GM21717 (cell line): Measurements from ENCODE around the gene OSM.

Experiments
- ATAC-seq: cut with Tn5 transposase; IDR thresholded peaks from one replicate; pipeline ENCODE4 v1.9.1; 2021; ENCODE audit warnings: mild to moderate bottlenecking, moderate library complexity; ENCODE audit not compliant: unreplicated experiment

OSM gene

DNA sequence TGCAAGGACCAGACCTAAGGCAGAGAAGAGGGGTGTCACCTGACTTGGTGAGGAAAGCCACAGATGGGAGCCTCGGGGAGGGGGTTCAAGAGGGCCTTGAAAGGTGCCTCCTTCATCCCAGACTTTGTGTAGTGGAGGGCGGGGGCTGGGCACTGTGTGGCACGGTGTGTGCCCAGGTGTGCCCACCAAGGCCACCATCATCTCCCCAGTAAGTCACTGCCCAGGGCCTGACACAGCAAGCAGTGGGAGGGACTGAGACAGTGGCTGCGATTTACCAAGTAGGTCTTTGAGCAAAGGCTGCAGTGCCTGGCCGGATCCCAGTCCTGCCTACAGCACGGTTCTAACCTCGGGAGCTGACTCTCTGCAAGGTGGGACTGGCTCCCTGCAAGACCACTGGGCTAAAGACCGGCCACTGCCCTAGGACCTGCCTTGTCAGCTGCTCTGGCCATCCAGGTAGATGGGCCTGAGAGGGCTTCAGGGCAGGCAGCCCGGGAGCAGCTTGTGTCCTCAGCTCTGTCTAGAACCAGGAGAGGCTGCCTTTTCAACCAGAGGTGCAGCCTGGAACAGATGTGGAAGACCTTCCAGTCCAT is 1.4 kb downstream of the OSM start:
- ATAC-seq = no peak

DNA sequence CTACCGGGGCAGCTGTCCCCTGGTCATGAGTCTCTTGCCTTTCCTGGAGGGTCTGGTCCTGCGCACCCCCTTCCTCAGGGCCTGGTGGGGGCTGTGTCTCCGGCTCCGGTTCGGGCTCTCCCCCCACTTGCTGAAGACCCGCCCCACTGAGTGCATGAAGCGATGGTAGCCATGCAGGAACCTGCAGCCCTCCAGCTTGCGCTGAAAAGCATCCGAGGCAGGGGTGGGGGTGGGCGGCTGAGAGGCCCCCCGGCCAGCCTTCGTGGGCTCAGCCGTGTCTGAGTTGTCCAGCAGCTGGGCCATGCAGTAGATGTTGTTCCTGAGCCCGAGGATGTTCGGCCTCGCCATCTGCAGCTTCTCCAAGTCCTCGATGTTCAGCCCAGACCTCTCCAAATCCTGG is 2.8 kb downstream of the OSM start:
- no peak for ATAC-seq

DNA sequence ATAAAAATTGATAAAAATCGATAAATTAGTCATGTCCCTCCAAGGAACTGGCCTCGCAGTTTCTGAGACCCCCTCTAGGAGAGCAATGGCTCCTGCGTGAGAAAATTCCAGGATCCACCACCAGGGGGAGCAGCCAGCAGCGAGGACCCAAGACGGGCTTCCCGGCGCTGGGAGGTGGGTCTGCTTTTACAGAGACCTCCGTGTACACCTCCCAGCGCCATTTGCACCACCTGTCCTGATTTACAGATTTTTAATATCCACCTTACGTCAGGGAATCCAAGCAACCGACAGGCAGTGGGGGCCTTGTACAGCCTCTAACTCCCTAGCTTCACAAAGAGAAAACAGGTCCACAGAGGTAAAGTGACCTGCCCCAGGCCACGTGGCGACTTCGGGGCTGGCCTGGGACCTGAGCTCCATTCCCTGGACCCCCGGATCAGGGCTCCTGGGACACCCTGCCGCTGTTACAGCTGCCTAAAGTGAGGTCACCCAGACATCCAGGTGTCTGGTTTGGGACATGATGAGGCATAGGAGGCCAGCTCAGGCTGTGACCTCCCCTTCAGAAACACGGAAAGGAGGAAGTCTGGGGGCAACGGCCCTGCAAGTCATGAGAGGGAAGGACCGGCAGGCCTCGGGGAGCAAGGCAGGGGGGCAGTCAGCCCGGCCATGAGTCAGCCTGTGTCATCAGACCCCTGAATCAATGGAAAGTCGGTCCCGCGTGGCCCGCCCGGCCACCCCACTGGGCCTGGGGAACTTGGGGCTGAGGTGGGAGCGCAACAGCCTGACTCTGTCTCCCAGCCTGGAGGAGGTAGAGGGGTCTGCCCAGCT is 3.5 kb downstream of the OSM start:
- no peak for ATAC-seq

DNA sequence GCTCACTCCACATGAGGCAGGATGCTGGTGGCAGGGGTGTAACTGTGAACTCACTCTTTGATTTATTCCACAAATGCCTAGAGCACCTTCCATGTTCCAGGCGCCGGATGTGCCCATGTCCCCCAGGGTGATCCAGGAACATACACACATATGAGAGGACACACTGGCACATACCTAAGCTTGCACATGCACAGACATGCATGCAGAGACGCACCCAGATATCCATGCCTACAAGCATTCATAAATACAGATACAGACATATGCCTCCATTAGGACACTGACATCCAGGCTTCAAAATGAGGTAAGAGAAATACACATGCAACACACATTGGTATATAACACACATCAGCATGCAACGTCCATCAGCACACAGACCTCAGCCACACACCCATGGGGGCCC is 4.5 kb downstream of the OSM start:
- ATAC-seq = no peak

DNA sequence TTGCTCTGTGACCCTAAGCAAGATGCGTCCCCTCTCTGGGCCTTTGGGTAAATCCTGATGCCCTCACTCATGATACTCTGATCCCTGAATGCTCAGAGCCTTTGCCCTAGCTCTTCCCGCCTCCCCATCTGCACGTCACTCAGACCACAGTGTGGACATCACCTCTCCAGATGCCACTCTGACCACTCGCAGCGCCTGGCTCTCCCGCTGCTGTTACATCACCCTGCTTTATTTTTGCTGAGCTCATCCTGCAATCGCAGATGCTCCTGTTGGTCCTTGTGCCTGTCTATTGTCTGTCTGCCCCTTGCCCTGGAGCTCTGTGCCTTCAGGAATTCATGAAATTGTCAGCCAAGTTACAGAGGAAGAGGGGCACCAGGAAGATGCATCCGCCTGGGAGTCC is 5.5 kb downstream of the OSM start:
- no peak for ATAC-seq

DNA sequence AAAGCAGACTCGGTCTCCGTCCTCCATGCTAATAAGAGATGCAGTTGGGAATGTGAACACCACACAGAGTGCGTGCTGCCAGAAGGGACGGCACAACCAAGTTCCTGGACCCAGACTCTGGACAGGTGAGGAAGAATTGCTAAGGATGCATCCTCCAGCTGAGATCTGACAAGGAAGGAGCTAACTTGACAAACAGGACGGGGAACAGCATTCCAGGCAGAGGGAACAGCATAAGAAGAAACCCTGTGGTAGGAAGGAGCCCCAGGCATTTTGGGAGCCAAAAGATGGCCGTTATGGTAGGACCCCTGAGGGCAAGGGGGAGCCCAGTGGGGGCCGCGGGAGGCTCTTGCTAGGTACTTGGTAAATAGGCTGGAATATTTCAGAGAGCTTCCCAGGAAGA is 6.0 kb downstream of the OSM start:
- no peak for ATAC-seq

DNA sequence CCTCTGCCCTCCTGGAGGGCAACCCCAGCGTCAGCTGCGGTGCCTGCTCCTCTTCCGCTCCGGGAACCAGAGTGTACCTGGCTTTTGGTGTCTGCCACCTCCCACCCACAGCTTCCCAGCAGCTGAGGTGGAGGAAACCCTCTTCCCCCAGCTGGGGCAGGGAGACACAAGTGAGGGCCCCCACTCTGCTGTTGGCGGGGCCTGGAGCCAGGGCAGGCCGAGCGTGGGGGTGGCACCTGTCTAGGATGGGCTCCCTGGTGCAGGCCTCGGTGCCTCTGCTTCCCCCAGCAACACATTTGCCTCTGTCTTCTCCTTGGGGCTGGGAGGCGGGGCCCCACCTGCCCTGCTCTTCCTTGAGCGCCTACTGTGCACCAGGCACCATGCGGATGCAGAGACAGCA is 6.4 kb downstream of the OSM start:
- ATAC-seq = no peak

DNA sequence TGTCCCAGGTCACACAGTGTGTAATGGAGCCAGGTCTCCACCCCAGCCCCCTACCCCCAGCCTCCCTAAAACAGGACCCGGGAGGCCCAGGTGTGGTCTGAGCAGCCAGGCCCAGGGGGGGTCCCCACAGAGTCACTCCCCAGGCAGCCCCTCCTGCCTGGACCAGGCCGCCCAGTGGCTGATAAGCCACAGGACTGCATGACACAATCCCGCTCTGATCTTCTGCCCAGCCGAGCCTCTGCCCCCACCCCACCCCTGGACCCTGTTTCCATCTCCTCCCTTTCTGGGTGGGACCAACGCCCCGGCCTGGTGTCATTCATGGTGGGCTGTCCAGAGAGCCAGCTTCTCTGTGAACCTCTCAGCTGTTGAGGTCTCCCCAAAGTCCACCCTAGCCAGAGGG is 12.3 kb downstream of the OSM start:
- no peak for ATAC-seq

DNA sequence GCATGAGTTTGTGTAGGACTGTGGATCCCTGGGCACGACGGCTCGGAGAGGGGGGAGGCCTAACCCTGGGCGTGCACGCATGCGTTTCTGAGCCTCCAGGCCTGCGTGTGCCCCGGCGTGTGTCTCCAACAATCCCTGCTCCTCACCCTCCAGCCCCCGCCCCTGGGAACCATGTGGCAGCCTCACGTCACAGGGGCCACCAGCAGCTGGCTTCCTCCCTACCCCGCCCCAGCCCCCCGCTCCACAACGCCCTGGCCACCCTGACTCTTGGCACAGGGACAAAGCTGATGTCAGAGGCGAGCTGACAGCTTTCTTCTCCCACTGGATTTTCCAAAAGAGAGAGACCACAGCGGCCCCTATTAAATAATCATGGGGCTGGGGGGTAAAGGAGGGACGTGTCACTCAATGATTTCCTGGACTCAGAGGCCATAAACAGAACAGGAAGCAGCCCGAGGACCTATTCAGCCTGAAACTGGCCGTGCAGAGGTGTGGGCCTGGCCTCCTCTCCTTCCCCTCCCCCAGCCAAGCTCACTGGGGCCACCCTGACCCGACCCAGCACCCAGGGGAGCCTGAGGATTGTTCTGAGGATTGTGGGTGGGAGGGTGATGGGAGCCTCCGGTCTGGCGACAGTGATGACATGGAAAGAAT is 13.3 kb downstream of the OSM start:
- ATAC-seq = no peak

DNA sequence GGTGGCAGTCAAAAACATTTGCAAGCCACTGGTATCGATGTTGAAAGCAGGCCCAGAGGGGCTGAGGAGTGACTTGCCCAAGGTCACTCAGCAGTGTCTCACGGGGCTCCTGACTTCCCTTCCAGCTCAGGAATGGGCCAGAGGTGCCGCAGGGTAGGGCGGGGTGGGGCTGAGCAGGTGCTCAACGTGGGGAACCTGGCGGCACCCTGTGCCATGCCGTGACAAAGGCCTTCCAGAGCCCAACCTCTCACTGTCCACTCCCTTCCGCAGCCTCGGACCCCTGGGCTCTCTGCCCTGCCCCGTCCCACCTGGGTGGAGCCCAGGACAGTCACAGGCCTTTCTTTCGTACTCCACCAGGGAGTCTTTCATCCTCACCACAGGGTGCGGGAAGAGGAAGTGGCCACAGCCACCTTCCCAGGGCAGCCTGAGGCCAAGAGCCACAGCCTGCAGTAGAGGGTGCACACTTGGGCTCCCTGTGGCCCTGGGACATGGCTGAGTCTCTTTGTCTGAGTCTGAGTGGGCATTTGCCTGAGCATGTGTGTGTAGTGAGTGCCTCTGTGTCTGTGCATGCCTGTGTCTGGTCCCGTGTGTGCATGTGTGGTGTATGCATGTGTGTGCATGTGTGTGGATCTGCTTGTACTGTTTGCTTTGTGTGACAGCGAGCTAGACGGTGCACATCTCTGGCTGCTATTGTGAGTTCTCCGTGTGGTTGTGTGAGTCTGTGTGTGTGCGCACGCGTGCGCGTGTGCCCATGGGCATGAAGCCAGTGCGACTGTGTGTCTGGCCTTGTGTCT is 14.0 kb downstream of the OSM start:
- no peak for ATAC-seq

DNA sequence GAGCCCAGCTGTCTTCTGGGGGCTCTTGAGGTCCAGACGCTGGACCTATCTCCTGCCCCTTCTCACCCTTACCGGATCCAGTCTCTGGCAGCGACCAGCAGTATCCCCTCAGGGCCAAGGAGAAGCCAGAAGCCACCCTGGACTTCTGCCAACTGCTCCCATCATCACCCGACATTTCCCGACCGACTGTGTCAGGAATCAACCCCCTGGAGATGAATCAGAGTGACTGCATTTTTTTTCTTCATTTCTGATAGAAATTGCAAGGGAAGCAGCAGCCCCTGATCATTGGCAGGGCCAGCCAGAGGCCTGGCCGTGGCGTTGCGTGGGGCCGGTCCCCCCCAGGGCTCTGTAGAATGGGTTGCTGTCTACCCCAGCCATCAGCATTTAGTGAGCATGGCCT is 14.9 kb downstream of the OSM start:
- no peak for ATAC-seq

DNA sequence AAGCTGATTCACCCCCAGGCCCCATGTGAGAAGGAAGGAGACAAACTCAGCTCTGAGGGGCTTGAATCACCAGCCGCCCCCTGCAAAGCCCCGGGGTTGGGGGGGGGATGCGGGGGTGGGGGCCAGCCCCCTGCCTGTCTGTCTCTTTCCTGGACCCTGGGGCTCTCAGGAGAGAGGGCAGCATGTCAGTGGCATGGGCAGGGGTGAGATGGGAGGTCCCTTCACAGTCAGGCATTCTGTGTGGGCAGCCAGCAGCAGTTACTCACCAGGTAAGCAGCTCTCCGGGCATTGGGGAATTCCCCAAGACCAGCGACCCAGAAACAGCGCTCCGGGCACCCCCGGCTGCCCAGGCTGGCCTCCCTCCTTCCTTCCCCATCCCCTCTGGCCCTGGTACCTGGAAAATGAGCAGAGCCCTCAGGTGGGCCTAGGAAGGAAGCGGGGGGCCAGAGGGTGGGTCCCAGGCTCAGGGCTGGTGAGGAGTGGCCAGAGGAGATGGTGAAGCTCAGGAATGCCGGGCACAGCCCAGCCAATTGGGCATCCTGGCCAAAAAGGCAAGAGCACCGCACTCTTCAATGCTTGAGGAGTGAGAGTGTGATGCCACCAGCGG is 15.9 kb downstream of the OSM start:
- no peak for ATAC-seq

DNA sequence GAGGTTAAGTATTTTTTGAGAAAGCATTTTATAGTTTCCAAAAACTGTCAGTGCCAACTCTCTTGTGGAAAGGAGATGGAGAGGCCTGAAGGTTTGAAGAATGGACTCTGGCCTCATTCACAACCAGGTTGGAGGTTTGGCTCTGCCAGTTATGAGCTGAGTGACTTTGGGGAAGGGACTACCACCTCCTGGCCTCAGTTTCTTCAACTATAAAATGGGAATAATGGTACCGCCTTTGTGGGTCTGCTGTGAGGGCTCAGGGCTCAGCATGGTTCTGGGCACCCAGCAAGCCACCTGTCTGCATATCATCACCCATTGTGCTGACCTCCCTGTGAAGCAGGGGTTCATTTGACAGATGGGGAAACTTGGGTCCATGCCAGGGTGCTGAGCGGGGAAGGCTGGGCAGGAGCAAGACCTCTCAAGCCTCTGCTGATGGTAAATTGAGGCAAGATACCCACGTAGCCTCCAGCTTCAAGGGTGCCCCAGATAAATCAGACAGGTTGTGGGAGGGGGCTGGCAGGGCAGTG is 16.5 kb downstream of the OSM start:
- no peak for ATAC-seq

DNA sequence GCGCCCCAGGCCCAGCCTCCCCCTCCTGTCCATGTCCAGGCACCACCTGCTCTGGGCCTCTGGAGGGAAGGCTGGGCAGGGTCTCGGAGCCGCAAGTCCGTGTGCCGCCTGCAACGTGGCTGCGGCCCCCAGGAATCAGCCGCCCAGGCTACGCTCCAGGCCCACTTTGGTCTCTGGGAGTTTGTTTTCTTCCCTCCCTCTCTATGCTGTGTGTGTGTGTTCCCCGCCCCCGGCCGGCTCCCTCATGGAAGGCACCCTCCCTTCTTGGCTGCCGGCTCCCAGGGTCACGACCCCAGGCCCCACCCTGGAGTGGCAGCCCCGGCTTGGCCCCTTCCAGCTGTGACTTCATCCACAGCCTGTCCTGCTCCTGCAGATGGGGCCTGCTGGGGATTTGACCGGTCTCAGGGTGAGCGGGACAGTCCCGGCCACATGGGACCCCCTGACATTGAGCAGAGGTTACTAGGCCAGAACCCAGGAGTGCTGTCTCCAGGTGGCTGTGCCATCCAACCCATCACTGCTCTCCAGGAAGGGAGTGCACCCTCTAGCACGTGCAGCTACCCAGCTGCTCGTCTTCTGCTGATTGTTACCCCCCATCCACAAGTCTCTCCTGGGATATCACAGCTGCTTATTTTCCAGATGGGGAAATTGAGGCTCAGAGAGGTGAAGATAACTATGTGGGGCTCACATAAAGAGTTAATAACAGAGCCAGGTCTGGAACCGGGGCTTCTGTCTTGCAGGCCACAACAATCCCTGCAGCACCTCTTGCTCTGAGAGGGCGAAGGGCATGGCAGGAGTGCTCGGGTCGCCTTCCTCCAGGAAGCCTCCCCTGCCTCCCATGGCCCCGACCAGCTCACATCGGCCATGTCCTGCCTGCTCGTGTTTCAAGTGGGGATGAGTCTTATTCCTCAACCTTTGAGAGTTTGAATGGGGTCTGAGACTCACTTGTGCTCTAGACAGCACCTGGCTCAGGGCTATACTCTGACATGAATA is 17.3 kb downstream of the OSM start:
- no peak for ATAC-seq

DNA sequence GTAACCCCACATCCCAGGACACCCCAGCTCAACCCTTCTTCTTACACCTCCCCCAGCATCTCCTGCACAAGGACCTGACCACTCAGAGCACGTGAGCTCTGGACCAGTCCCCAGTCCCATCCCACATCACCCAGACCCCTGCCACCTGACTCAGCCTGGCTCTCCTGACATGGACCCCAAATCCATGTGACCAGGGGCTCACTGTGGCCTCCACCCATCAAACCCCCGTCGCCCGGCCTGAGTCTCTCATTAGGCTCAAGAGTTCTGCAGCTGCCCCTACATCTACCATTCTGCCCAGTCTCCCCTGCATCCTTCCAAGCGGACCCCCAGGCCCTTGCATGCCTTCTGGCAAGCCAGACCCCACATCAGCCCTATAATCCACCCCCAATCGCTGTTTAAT is 18.2 kb downstream of the OSM start:
- no peak for ATAC-seq

DNA sequence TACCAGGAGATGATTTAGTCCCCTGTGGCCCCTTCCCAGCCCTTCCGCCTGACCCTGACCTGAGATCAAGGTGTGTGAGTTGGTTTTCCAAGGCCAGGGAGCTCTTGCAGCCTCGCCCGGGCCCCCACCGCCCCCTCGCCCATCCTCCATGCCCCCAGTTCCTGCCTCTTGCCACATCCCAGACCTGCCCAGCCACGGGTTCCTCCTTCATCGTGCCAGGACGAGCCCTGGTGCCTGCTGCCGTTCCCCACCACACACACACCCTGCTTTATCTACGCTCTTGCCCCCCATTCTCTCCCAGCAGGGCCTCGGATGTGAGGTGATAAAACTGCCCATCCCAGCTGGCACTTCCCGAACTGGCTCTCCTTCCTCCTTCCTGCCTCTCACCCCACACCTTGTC is 18.7 kb downstream of the OSM start:
- no peak for ATAC-seq

DNA sequence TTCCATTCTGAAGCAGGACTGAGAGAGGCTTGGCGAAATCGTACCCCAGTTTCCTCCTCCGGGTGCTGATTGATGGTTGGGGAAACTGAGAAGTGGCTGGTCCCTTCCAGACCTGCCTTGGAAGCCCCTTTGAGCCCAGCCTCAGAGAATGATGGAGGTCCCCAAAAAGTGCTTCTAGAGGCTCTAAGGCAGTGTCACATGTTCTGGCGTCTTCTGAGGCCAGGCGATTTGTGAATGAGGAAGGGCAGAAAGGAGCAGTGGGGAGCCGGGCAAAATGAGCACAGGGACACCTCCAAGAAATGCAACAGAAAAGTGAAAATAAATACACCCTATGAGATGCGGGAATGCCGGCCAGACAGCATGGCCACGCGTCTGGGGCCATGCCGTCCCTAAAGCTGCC is 19.1 kb downstream of the OSM start:
- ATAC-seq = no peak

DNA sequence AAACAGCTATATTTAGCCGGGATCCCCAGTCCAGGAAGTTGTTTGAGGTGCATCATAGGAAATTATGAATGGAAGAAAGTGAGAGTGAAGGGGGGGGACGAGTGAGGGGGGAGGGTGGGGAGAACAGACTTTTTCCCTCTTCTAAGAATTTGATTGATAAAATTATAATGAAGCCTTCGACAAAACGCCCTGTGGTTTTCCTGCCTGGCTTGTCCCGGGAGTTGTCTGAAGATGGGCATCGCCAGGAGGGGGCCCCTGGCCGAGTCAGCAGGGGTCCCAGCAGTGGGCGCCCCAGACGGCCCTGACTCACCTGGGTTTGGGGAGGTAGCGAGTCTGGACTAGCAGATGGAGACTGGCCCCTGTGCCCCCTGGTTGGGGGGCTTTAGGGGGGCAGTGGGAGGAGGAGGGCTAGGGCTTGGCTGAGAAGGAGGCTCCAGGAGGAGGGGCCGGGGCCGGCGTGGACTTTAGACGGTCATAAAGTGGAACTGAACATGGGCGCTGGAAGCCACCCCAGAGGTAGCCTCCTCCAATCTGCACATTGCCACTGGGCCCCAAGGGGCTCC is 19.8 kb downstream of the OSM start:
- no peak for ATAC-seq
